NB4 (cell line): ENCODE measurements around the gene ACSL3.
A peak's percentile ranks its signal among the peaks of the same experiment; 100 is the strongest.

Experiments used
- DNase-seq: peaks from one replicate; pipeline ENCODE4 v3.0.0; 2010; ENCODE audit warnings: low read depth
- H3K4me3 ChIP-seq: one replicate; pipeline ENCODE4 v1.5.1; 2011; ENCODE audit warnings: mild to moderate bottlenecking, low read depth, low read length, moderate library complexity
- MAX ChIP-seq: IDR thresholded peaks from 2 replicates; pipeline ENCODE4 v1.6.1; 2011; ENCODE audit warnings: low read depth, low read length
- MYC ChIP-seq: IDR thresholded peaks from 2 replicates; pipeline ENCODE4 v1.6.1; 2011; ENCODE audit warnings: low read depth, low read length
- POLR2A ChIP-seq: IDR thresholded peaks from 2 replicates; pipeline ENCODE4 v1.6.1; 2011; ENCODE audit warnings: mild to moderate bottlenecking; ENCODE audit not compliant: insufficient read length; ENCODE audit errors: extremely low read depth
- TF ChIP-seq, protein P1 (sequence below): IDR thresholded peaks from one replicate; pipeline ENCODE4 v1.5.1; 2012; ENCODE audit warnings: low read depth, low read length

The ACSL3 gene

GRCh38 chr2:222883420-222883819, 22.6 kb downstream of the ACSL3 start:
- no peak for DNase-seq
- no peak overlapping the region for H3K4me3 ChIP-seq
- TF ChIP-seq, protein P1, sequence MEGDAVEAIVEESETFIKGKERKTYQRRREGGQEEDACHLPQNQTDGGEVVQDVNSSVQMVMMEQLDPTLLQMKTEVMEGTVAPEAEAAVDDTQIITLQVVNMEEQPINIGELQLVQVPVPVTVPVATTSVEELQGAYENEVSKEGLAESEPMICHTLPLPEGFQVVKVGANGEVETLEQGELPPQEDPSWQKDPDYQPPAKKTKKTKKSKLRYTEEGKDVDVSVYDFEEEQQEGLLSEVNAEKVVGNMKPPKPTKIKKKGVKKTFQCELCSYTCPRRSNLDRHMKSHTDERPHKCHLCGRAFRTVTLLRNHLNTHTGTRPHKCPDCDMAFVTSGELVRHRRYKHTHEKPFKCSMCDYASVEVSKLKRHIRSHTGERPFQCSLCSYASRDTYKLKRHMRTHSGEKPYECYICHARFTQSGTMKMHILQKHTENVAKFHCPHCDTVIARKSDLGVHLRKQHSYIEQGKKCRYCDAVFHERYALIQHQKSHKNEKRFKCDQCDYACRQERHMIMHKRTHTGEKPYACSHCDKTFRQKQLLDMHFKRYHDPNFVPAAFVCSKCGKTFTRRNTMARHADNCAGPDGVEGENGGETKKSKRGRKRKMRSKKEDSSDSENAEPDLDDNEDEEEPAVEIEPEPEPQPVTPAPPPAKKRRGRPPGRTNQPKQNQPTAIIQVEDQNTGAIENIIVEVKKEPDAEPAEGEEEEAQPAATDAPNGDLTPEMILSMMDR: no peak
- TF ChIP-seq MAX: no peak
- no peak for TF ChIP-seq POLR2A
- TF ChIP-seq MYC: no peak

DNA sequence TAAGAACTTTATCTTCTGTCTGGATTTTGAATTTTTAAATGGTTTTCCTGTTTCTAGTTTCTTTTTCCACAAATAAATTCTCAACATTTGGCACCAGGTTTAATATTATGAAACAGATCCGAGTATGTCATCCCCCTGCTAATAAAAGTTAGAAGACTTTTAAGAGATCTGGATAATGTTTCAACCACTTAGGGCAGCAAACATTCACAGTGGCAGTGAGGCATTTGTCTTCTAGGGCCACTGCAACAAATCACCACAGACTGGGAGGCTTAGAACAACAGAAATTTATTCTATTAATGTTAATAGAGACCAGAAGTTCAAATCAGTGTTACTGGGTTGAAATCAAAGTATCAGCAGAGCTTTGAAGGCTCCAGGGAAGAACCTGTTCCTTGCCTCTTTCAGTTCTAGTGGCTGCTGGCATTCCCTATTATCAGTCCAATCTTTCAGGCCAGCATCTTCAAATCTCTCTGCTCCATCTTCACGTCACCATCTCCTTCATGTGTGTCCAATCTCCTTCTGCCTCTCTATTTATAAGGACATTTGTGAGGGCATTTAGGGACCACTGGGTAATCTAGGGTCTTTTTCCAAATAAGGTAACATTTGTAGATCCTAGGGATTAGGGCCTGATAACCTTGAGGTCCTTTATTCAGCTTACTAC, 23.4 kb downstream of the ACSL3 start:
- no peak overlapping the region for H3K4me3 ChIP-seq
- no peak for DNase-seq
- TF ChIP-seq MAX: no peak
- TF ChIP-seq POLR2A: no peak
- TF ChIP-seq, protein P1: no peak

GRCh38 chr2:222884805-222885424, 24.1 kb downstream of the ACSL3 start:
- no peak for DNase-seq
- no peak overlapping the region for H3K4me3 ChIP-seq
- TF ChIP-seq MAX (no peak), POLR2A (no peak), MYC (no peak)
- TF ChIP-seq, protein P1: no peak

GRCh38 chr2:222887124-222887523, 26.3 kb downstream of the ACSL3 start:
- TF ChIP-seq MYC (no peak), MAX (no peak), POLR2A (no peak)
- TF ChIP-seq, protein P1: no peak
- H3K4me3 ChIP-seq: no peak overlapping the region
- no peak for DNase-seq

DNA sequence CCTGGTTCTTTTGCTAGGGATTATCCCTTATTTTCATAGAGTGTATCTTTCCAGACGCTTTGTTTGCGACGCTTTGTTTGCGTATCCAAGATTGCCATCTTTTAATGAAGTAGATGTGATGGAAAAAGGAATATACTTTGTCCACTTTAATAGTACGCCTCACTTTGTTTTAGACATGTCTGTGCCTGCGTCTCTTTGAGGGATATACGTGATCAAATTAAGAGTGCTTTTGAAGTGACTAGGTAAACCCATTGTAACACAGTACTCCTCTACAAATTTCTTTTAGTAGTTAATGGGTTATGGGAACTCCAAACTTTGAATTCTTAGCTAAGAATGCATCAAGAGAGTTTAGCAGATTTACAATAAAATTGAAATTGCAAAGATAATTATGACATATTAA, 27.9 kb downstream of the ACSL3 start:
- TF ChIP-seq POLR2A: no peak
- no peak for DNase-seq
- no peak overlapping the region for H3K4me3 ChIP-seq

GRCh38 chr2:222891890-222892289, 31.1 kb downstream of the ACSL3 start:
- H3K4me3 ChIP-seq: peak overlapping the region; percentile 37
- DNase-seq: peak; percentile 28
- TF ChIP-seq, protein P1: no peak
- TF ChIP-seq MYC (no peak), MAX (no peak)
